ENCODE measurements around the gene TNNT3. TPM values are rescaled to one million over a fixed set of nuclear protein-coding genes. Genes with fewer than 3 reads are reported as not detected.

Gene TNNT3
- total RNA-seq, 1 experiment from 2014 or later = not detected

DNA sequence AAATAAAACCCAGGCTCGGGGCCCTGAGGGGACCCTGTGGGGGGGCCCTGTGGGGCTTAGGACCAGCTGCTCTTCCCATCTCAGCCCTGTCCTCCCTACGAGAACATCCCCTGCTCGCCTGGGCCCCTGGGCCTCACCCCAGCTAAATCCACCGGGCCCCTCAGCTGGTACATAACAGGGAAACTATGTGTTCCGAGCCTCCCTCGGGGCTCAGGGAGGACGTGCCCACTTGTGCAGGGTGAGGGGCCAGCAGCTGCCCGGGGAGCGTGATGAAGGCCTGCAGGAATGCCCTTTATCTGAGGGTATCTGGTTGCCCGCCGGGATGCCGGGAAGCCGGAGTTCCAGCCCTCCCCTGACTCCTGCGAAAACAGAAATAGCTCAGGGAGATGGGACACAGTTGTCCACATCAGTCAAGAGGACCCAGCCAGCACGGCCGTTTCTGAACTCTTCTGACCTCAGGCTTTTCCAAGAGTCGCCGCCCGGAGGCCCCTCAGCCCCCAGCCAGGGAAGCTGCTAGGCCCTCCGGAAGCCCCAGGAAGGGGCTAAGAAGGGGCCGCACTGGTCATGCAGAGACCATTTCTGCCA lies 48.2 kb downstream of the TNNT3 start:
- Mint-ChIP-seq H3K4me1 (ENCODE audit: insufficient read depth, unreplicated experiment) (no peaks in the 10 kb centered on the region), H3K9me3 (ENCODE audit: unreplicated experiment) (no peaks in the 10 kb centered on the region), H3K27ac (ENCODE audit: low read depth, unreplicated experiment) (no peak overlapping the region), H3K4me3 (ENCODE audit: unreplicated experiment) (no peak overlapping the region), H3K27me3 (ENCODE audit: insufficient read depth, unreplicated experiment) (no peaks in the 10 kb centered on the region), H3K36me3 (ENCODE audit: insufficient read depth, unreplicated experiment) (no peaks in the 10 kb centered on the region)
- no TSS peak for BruUV-seq (replicated peaks)
- ChIA-PET POLR2A (interaction anchor here (0.6 kb wide), 1 partner anchor 13 kb away, joined by 3 read pairs; no protein-coding TSS in a partner anchor), CTCF (interaction anchor here (0.8 to 1.3 kb wide), 3 partner anchors 12 to 182 kb away, joined by 3 to 4 read pairs (median 3); no protein-coding TSS in a partner anchor)
- intact Hi-C loops (cut with micrococcal nuclease) = no loop called here
- DNase-seq (ENCODE audit: unreplicated experiment) = no peak
- no peak for TF ChIP-seq CTCF (IDR thresholded peaks at IDR 0.05; ENCODE audit: unreplicated experiment)

GRCh38 chr11:1968454-1969002 lies 49.0 kb downstream of the TNNT3 start:
- no peak for DNase-seq (ENCODE audit: unreplicated experiment)
- H3K27ac Mint-ChIP-seq (ENCODE audit: low read depth, unreplicated experiment) = no peak overlapping the region

GRCh38 chr11:1969035-1969434 lies 49.5 kb downstream of the TNNT3 start:
- Mint-ChIP-seq H3K4me3 (ENCODE audit: unreplicated experiment) (no peak overlapping the region), H3K4me1 (ENCODE audit: insufficient read depth, unreplicated experiment) (no peaks in the 10 kb centered on the region), H3K27me3 (ENCODE audit: insufficient read depth, unreplicated experiment) (no peaks in the 10 kb centered on the region), H3K36me3 (ENCODE audit: insufficient read depth, unreplicated experiment) (no peaks in the 10 kb centered on the region), H3K9me3 (ENCODE audit: unreplicated experiment) (no peaks in the 10 kb centered on the region), H3K27ac (ENCODE audit: low read depth, unreplicated experiment) (no peak overlapping the region)
- no peak for DNase-seq (ENCODE audit: unreplicated experiment)
- BruUV-seq (replicated peaks) = no TSS peak
- ChIA-PET POLR2A (no interaction called here), CTCF (interaction anchor here (0.9 kb wide), 1 partner anchor 183 kb away, joined by 3 read pairs; no protein-coding TSS in a partner anchor)
- intact Hi-C loops (cut with micrococcal nuclease) = no loop called here
- no peak for TF ChIP-seq CTCF (IDR thresholded peaks at IDR 0.05; ENCODE audit: unreplicated experiment)

More at GRCh38 chr11:1968454-1969002, 49.0 kb downstream of the TNNT3 start:
- Mint-ChIP-seq H3K4me3 (ENCODE audit: unreplicated experiment) (no peak overlapping the region), H3K4me1 (ENCODE audit: insufficient read depth, unreplicated experiment) (no peaks in the 10 kb centered on the region), H3K36me3 (ENCODE audit: insufficient read depth, unreplicated experiment) (no peaks in the 10 kb centered on the region), H3K27me3 (ENCODE audit: insufficient read depth, unreplicated experiment) (no peaks in the 10 kb centered on the region), H3K9me3 (ENCODE audit: unreplicated experiment) (no peaks in the 10 kb centered on the region)
- no TSS peak for BruUV-seq (replicated peaks)
- ChIA-PET CTCF (interaction anchor here (1.1 kb wide), 1 partner anchor 182 kb away, joined by 4 read pairs; no protein-coding TSS in a partner anchor), POLR2A (interaction anchor here (0.6 kb wide), 1 partner anchor 12 kb away, joined by 3 read pairs; no protein-coding TSS in a partner anchor)
- intact Hi-C loops (cut with micrococcal nuclease) = no loop called here
- TF ChIP-seq CTCF (IDR thresholded peaks at IDR 0.05; ENCODE audit: unreplicated experiment) = no peak

- no TSS peak for BruUV-seq (replicated peaks)
- Mint-ChIP-seq H3K4me1 (ENCODE audit: insufficient read depth, unreplicated experiment) (no peaks in the 10 kb centered on the region), H3K9me3 (ENCODE audit: unreplicated experiment) (no peaks in the 10 kb centered on the region), H3K36me3 (ENCODE audit: insufficient read depth, unreplicated experiment) (no peaks in the 10 kb centered on the region), H3K27ac (ENCODE audit: low read depth, unreplicated experiment) (no peak overlapping the region), H3K4me3 (ENCODE audit: unreplicated experiment) (no peak overlapping the region), H3K27me3 (ENCODE audit: insufficient read depth, unreplicated experiment) (no peaks in the 10 kb centered on the region)
- ChIA-PET CTCF (interaction anchor here (0.6 to 0.9 kb wide), 2 partner anchors 182 to 184 kb away, joined by 3 to 4 read pairs; no protein-coding TSS in a partner anchor), POLR2A (no interaction called here)
- DNase-seq (ENCODE audit: unreplicated experiment) = no peak
- intact Hi-C loops (cut with micrococcal nuclease) = no loop called here
- no peak for TF ChIP-seq CTCF (IDR thresholded peaks at IDR 0.05; ENCODE audit: unreplicated experiment)
These were observed 50.3 kb downstream of the TNNT3 start for GRCh38 chr11:1969776-1970175.

Data from MCF 10A (cell line).